ENCODE results near the gene ZNF431.

DNA sequence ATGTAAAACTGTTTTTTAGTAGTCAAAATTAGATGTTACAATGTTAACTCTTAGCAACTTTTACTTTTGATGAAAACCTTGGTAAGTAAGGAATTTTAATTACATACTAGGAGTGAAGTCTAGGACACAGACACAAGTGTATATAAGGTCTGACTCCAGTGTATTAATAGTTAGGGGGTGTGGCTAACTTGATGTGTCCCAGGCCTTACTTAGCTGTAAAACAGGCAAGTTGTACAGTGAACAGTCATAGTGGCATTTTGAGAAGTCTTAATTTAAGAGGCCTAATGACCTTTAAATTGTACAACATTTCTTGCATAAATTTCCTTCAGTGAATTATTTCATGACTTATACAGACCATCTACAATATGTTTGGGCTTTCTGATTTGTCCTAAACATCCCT lies 6.8 kb downstream of the ZNF431 start:
- TF ChIP-seq, protein P1, sequence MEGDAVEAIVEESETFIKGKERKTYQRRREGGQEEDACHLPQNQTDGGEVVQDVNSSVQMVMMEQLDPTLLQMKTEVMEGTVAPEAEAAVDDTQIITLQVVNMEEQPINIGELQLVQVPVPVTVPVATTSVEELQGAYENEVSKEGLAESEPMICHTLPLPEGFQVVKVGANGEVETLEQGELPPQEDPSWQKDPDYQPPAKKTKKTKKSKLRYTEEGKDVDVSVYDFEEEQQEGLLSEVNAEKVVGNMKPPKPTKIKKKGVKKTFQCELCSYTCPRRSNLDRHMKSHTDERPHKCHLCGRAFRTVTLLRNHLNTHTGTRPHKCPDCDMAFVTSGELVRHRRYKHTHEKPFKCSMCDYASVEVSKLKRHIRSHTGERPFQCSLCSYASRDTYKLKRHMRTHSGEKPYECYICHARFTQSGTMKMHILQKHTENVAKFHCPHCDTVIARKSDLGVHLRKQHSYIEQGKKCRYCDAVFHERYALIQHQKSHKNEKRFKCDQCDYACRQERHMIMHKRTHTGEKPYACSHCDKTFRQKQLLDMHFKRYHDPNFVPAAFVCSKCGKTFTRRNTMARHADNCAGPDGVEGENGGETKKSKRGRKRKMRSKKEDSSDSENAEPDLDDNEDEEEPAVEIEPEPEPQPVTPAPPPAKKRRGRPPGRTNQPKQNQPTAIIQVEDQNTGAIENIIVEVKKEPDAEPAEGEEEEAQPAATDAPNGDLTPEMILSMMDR (IDR thresholded peaks at IDR 0.05) = no peak
- TF ChIP-seq POLR2A (IDR thresholded peaks at IDR 0.05) (no peak), EP300 (IDR thresholded peaks at IDR 0.05) (no peak)
